NCI-H2196 (cell line): ENCODE results near the gene RXRA.

Source experiments
- DNase-seq: peaks from one replicate; lab custom pipeline; 2025; ENCODE audit not compliant: unreplicated experiment; lab: John Stamatoyannopoulos, UW

The RXRA gene

DNA sequence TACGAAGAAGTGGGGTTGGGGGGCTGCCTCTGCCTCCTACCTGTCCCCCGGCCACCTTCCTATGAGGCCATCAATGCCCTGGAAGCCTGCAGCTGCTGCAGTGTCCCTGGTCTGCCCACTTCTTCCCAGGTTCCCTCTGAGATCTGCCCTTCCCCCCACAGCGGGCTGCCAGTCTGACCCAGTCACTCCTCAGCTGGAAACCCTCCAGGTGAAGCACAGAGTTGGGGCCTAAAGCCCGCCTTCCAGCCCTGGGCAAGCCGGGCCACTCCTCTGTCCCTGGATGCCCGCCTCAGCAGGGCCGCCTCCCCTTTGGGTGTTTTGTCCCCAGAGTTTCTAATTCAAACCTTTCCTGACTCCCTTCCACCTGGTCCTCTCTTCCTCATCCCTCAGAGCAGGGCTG lies 137.0 kb downstream of the RXRA start:
- no peak for DNase-seq

DNA sequence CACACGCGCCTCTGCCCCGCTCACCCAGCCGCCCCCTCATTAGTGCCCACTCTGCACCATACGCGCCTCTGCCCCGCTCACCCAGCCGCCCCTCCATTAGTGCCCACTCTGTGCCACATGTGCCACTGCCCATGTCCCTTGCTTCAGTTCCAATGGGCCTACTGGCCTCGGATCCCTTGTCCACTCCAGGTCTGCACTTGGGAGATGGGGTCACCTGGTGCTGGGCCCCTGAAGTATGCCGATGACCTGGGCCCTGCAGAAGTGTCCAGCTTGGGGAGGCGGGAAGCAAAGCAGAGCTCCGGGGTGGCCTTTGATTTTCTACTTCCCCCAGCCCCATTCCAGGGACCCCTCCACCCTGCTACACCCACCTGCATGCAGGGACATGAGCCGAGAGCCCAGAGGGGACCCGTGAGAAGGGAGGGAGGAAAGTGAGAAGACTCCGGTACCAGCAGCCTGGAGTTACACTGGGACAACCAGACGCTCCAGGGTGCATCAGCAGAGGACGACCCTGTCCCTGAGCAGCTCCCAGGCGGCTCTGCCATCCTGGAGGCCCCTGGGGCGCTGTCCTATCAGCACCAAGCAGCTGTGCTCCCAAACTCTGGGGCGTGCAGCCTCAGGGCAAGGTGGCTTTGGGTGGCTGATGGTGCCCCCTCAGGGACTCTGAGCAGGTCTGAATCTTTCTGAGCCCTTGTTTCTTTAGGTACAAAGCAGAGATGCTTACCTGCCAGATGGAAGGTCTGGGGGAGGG lies 140.8 kb downstream of the RXRA start:
- no peak for DNase-seq

DNA sequence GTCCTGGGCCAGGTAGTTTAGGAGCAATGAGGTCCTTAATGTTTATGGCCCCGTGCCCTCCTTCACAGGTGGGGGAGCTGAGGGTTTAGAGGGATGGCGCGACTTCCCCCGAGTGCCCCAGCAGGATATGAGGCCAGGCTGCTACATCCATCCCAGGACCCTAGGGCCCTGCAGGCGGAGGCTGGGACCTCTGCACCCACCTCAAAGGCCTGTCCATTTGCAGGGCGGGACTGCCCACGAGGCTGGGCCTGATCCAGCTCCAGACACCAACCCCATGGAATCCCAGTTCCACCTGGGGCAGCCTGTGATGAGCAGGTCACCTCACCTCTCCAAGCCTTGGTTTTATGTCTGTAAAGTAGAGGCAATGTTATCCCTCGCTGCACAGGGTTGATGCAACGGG lies 142.1 kb downstream of the RXRA start:
- no peak for DNase-seq

DNA sequence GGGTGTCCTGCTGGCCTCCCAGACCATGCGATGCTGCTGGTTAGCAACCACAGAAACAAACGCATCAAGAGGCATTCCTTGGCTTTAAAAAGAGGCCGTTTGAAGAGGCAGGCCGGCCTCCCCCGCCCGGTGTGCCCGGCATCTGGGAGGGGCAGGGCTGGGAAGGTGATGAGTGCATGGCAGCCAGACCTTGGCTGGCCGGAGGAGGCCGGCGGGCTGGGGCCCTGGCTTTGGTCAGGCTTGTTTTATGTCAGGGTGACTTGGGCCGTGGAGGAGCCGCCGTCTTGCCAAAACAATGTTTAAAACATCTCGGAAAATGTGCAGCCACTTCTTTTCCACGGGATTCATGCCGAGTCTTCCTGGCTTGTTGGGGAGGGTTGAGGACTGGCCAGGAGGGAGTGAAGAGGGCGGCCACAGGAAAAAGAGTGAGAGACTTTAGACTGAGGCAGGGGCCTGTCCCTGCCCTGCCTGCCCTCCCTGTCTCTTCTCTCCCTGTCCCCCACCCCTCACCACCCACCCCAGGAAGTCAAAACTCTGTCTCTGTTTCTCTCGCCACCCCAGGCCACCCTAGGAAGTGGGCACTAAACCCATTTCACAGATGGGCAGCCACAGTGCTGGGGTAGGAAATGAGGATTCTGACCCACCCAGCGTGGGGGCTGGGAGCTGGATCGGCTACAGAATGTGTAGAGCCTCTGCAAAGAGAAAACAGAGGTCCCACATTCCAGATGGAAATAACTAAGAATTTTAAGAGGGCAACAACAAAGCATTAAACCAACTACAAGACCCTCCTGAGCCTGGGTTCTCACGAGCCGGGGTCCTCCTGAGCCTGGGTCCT lies 143.0 kb downstream of the RXRA start:
- DNase-seq: no peak

DNA sequence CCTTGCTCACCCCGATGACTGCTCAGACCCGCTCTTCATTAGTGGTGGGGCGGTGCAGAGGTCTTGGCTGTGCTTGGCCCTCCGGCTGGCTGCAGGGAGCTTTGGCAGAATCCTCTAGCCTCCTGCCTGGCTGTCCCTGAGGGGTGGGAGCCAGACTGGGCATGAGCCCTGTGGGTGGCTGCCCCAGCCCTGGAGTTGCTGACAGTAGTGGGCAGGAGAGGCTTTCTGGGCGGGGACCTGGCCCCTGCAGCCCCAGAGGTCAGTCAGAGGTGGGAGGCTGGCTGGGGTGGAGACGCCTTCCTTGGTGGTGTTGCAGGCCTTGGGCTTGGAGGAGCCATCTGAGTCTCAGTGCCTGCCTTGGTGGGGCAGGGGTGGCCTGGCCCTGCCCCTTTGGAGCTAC lies 146.0 kb downstream of the RXRA start:
- DNase-seq: no peak

DNA sequence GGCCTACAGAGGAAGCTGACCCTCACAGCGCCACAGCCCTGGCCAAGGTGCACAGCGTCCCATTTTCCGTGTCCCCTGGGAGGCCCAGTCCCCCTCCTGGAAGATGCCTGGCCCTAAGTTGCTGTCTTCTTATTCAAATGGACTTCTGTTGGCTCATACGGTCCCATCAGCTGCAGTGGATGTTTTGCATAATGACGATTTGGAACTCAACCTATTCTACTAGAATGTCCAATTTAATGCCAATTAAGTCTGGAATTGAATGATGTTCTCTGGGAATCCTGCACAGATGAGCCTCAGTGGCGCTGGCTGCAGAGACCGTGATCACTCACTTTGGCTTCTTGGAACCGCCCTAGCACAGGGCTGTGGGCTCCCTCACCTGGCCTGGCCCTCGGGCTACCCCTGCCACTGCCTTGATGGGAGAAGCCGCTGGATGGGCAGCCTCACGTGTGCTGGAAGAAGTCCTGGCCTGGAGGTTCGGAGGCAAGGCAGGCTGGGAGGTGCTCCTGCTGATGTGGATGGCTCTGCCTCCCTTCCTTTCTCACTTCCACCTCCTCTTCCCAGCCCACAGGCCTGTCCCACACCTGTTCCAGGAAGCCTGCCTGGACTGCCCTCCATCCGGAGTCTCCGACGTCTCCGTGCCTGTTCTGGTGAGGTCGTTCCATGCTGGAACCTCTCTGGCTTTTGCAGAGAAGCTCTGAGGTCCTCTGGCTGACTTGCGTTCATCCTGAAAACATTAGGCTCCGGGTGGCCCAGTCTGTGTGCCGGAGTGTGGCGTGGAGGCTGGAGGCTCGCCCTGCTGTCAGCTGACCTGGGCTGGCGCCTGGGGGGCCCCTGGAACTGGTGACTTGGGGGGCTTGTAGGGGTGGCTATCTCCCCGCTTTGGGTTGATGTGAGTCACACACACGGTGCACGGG lies 147.1 kb downstream of the RXRA start:
- DNase-seq: no peak

DNA sequence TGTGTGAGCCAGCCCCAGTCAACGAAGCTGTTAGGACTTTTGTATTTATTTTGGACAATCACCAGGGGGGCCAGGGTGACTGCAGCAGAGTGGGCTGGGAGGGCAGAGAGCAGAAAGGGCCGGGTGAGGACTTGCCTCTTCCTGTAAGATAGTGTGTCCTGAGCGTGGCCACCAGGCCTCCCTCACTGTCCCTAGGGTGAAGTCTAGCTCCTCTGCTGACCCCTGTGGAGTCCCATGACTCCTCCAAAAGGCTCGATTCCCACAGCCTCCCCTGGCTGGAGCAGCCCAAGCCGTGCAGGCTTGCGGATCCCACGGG lies 147.8 kb downstream of the RXRA start:
- no peak for DNase-seq

DNA sequence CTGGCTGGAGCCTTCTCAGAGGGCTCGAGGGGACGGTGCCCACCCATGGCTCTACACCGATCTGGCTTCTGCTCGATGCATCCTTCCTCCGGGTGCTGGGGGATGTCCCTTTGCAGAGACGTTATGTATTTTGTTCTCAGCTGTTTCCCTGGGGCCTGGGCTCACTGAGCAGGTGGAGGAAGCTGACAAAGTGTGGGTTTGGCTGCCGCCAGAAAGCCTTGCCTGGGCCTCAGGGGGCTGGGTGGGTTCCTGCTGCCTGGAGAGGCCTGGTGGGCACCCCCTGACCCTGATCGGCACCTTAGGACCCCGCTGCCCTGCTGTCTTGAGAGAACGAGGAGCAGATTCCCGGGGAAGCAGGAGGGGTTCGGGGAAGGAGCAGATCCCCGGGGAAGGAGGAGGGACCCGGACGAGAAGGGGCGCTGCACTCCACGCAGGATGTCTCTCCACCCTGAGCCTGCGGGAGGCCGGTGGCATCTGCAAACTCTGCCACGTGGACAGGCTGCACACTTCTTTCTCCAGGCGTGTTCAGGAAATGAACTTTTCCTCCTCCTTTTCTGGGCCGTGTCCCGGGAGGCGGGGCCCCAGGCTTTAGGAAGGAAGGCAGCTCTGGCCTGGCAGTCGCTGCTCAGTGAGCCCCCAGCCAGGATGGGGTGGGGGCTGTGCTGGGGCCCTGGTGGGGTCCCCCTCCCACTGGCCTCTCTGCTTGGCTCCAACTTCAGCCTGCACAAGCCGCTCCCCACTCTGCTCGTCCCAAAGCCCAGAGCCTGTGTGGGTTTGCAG lies 148.9 kb downstream of the RXRA start:
- no peak for DNase-seq

DNA sequence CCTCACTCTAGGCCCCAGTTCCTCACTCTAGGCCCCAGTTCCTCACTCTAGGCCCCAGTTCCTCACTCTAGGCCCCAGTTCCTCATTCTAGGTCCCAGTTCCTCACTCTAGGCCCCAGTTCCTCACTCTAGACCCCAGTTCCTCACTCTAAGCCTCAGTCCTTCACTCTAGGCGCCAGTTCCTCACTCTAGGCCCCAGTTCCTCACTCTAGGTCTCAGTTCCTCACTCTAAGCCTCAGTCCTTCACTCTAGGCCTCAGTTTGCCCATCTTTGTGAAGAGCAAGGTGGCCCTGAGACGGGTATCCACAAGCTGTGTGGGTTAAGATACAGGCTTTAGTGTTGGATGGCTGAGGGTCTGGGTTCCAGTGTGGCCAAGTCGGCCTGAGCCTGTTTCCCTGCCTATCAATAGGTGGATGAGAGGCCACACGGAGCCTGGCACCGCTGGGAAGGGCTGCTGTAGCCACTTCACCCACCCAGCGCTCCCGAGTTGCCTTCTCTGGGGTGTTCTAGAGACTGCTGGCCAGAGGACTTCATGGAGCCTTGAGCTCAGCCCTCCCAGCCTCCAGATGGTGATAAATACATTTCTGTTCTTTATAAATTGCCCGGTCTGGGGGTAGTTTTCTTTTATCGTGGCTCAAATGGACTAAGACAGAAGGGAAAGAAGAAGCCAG lies 150.2 kb downstream of the RXRA start:
- DNase-seq: no peak

DNA sequence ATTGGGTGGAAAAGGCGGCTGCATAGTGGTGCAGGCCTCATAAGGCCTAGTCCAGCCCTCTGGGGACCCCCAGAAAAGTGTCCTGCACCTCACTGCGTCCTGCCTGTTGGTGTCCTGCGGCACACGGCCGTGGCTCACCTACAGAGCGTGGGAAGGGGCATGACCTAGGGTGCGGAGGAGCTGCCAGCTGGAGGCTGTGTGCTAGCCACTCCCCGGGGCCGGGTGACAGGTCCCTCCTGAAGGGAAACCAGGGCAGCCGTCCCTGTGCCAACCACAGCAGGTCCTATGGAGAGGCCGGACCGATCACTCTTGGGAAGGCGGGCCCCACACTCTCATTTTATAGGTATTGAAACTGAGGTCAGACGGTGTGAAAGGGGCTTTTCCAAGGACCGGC lies 150.7 kb downstream of the RXRA start:
- no peak for DNase-seq

DNA sequence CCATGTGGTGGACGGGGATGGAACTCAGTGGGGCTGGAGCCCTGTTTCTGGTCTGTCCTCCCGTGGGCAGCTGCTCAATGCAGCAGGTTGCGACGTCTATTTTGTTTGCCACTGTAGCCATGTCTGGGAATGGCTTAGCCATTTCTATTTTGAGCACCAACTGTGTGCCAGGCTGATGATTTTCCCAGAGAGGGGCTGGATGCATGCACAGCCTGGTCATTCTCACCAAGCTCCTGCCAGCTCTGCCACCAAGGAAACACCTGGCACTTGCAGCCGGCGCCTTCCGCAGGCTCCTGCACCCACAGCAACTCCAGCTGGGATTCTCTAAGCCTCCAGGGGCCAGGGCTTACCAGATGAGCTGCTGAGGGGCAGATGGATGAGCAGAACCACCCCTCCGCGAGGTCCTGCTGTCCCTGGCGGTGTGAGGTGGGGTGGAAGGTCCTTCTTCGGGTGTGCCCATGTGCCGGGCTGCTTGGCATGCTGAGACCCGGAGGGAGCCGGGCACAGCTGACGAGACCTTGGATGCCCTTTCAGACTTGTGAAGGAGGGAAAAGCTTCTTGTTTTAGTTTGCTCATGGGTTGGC lies 151.2 kb downstream of the RXRA start:
- no peak for DNase-seq

DNA sequence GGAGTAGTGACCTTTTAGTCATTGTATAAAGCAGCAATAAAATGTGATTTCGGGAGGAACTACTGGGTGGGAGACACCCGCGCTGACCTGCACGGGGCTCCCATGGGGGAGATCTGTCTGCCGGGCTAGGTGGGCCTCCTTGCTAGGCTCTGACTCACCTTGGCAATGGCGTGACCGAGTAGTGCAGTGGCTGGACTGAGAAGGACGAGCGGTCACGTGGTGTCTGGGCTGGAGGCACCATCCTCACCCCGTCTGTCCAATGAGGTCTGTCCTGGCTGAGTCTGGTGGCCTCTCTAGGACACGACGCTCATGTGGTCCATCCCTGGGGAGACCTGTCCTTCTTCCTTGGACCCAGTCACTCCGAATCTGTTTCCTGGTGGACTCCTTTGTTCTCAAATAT lies 151.7 kb downstream of the RXRA start:
- no peak for DNase-seq

DNA sequence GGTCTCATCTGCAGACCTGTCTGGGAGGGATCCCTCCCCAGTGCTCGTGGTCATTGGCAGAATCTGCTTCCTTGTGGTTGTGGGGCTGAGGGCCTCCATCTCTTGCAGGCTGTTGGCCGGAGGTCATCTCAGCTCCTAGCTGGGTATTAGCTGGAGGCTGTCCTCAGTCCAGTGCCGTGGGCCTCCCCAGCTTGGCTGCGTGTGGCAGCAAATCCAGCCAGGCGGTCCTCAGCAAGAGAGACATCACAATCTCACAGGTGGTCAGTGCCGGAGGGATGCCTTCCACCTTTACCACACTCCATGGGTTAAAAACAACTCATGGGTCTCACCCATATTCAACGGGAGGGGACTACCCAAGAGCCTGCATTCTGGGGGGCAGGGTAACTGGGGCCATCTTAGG lies 155.5 kb downstream of the RXRA start:
- DNase-seq: no peak

DNA sequence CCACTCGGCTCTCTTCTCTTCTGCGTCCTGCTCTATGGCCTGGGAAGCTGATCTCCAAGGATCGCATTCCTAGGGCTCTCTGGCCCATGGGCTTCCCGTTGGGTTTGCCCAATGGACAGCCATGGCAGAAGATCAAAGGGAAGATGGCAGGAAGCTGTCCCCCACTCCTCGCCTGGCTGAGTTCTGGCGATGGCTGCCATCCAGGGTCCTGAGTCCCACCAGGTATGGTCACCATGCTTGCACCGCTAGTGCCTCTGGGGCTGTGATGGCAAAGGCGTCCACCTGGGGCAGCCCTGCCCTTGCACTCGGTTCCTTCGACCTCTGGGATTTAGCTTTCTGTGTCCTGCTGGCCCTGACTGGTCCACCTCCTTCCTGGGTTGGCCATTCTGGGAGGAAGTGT lies 156.0 kb downstream of the RXRA start:
- no peak for DNase-seq

DNA sequence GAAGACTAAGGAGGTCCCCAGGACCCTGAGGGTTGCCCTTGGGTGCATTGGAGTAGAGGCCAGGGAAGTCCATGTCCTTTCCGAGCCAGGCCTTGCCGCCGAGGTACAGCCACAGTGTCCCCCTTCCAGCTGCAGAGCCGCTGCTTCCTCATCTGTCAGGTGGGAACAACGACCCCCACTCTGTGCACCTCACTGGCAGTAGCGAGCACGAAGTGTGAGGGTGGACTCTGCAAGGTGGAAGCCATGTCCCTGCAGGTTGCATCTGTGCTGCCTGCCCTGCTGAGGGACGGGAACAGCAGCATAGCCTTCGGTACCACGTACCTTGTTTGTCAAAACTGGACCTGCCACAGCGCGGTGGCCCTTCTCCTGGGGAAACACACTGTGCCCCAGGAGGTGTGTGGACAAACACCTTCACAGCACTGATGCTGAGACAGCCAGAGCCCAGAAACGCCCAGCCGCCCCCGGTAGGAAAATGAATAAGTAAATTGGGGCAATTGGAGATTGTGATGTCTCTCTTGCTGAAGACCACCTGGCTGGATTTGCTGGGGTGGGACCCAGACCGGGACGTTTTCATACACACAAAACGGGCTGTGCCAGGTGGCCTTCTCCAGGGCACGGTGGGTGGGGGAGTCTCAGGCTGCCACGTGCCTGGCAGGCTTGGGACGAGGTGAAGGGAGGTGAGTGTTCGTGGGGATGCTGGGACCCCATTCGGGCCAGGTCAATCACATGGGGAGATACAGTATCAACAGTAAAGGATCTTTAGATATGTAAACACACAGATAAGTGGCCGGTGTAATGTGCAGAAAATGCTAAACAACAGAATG lies 157.3 kb downstream of the RXRA start:
- no peak for DNase-seq

DNA sequence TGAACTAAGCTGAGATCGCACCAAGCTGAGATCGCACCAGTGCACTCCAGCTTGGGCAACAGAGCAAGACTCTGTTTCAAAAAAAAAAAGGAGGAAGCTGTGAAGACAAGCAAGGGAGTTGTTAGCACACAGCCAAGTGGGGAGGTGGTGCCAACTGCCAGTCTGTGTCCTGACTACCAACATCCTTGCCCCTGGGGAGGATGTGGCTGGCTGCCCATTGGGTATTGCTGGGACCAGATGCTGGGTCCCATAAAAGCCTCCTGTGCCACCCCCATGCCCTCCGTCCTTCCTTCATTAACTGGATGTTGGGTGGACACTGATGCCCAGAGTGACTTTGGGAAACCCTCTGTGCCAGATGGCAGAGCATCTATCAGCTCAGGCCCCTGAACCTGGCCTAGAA lies 158.2 kb downstream of the RXRA start:
- DNase-seq: no peak

DNA sequence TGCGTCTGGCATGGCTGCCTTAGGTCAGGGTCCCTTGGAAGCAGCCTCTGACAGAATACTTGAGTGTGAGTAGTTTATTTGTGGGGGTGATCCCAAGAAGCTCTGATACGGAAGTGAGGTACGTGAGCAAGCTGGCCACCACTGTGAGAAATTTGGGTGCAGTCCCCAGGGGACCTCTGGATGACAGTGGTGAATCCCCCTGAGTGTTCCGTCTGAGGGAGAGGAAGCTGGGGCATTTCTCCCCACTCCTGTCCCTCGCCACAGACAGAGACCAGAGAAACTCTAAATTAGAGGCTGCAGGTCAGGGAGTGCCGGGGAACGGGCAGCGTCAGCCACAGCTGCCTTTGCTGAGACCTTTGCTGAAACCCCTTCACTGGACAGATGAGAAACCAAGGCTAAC lies 159.4 kb downstream of the RXRA start:
- no peak for DNase-seq

DNA sequence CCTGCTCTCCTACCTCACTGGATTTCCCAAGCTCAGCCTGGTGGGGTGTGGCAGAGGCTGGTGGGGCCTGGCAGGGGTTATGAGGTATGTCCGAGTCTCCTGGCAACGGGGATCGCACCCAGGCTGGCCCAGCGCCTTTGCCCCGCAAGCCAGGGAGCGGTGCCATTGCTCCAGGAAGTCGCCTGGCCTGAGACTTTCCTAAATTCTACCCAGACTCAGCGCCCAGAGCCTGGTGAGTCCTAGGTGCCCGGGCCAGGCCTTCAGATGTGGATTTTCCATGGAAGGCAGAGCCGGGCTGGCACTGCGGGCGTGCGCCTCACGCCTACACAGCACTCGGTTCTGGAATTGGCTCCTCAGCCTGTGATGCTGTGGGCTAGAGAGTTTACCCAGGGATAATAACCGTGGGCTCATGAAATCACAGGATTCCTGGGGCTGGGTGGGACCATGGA lies 159.9 kb downstream of the RXRA start:
- no peak for DNase-seq

DNA sequence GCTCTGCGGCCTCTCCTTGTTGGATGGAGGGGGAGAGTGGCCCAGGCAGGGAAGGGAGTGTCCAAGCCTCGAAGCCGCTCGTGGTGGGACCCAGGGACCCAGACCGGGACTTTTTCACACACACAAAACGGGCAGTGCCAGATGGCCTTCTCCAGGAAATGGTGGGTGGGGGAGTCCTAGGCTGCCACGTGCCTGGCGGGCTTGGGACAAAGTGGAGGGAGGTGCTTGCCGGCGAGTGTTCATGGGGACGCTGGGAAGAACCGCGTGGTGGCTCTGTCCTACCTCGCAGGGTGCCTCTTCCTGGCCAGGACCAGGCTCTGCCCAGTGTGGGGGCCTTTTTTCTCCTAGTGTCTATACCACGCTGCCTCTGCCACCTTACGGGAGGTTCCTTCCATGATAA lies 160.3 kb downstream of the RXRA start:
- no peak for DNase-seq
